IMR-90 (cell line): ENCODE data around the gene FAM184A. TPM values are rescaled to one million over a fixed set of nuclear protein-coding genes. Genes with fewer than 3 reads are reported as not detected.

ENCODE experiments used
- ATAC-seq: fragments of 200-7000 bp; cut with Tn5 transposase; 2 replicates; pipeline ENCODE4 v1.9.1; 2020; ENCODE audit warnings: low read depth, mild to moderate bottlenecking, moderate library complexity
- BruUV-seq: library from RNA; stranded (reverse); fragments of 400-500 nt; replicated peaks from 2 replicates; lab custom pipeline; 2021; lab: Mats Ljungman, UMichigan
- CTCF ChIA-PET: fragments of 300-600 bp; formaldehyde crosslinking; extraction: SDS; loops from one replicate; lab custom pipeline; 2021; ENCODE audit warnings: antibody characterized with exemption; lab: Yijun Ruan, JAX
- POLR2A ChIA-PET: fragments of 300-600 bp; sonication (Branson Sonifier 250); formaldehyde crosslinking; loops from one replicate; lab custom pipeline; 2022; ENCODE audit warnings: antibody characterized with exemption; ENCODE audit not compliant: unreplicated experiment; lab: Charles Lee
- DNase-seq: peaks from one replicate; pipeline ENCODE4 v3.0.0; 2013
- H2AFZ ChIP-seq: replicated peaks from 2 replicates; pipeline ENCODE3; 2013; ENCODE audit warnings: low read length, mild to moderate bottlenecking; ENCODE audit not compliant: poor library complexity
- H2AK5ac ChIP-seq: 2 replicates; pipeline ENCODE4 v1.6.1; 2013; ENCODE audit warnings: low read depth, low read length, inconsistent platforms
- H2AK9ac ChIP-seq: replicated peaks from 2 replicates; pipeline ENCODE3; 2013; ENCODE audit warnings: mild to moderate bottlenecking, low read depth, low read length, moderate library complexity; ENCODE audit not compliant: poor library complexity
- H2BK120ac ChIP-seq: 2 replicates; pipeline ENCODE4 v1.6.1; 2013; ENCODE audit warnings: low read depth, low read length, inconsistent platforms
- H2BK15ac ChIP-seq: 3 replicates; pipeline ENCODE4 v1.6.1; 2013; ENCODE audit warnings: low read depth, low read length, inconsistent platforms
- H2BK20ac ChIP-seq: 2 replicates; pipeline ENCODE4 v1.6.1; 2013; ENCODE audit warnings: low read depth, mild to moderate bottlenecking, inconsistent platforms, low read length, moderate library complexity
- H2BK5ac ChIP-seq: 2 replicates; pipeline ENCODE4 v1.6.1; 2013; ENCODE audit warnings: mild to moderate bottlenecking, low read depth, low read length, inconsistent platforms; ENCODE audit not compliant: poor library complexity, severe bottlenecking
- H3K14ac ChIP-seq: replicated peaks from 2 replicates; pipeline ENCODE4 v1.6.1; 2013; ENCODE audit warnings: low read depth, low read length, inconsistent platforms
- H3K18ac ChIP-seq: 2 replicates; pipeline ENCODE4 v1.6.1; 2013; ENCODE audit warnings: low read depth, low read length, control low read depth
- H3K23ac ChIP-seq: 2 replicates; pipeline ENCODE4 v1.6.1; 2013; ENCODE audit warnings: low read depth, low read length, inconsistent platforms
- H3K27ac ChIP-seq: 2 replicates; pipeline ENCODE4 v1.5.1; 2013; ENCODE audit warnings: mild to moderate bottlenecking, control low read depth, low read length; ENCODE audit not compliant: insufficient read depth
- H3K27me3 ChIP-seq: 2 replicates; pipeline ENCODE4 v1.6.1; 2013; ENCODE audit warnings: low read length; ENCODE audit not compliant: control insufficient read depth, insufficient read depth
- H3K36me3 ChIP-seq: 2 replicates; pipeline ENCODE4 v1.6.1; 2013; ENCODE audit warnings: low read length, mixed read lengths; ENCODE audit not compliant: control insufficient read depth, insufficient read depth
- H3K4ac ChIP-seq: 2 replicates; pipeline ENCODE4 v1.6.1; 2013; ENCODE audit warnings: low read depth, low read length, inconsistent platforms
- H3K4me1 ChIP-seq: 2 replicates; pipeline ENCODE4 v1.6.1; 2013; ENCODE audit warnings: low read length, mixed read lengths; ENCODE audit not compliant: control insufficient read depth, insufficient read depth
- H3K4me2 ChIP-seq: 2 replicates; pipeline ENCODE4 v1.6.1; 2013; ENCODE audit warnings: low read depth, mild to moderate bottlenecking, control low read depth, low read length, moderate library complexity
- H3K4me3 ChIP-seq: 2 replicates; pipeline ENCODE4 v1.5.1; 2013; ENCODE audit warnings: low read depth, mild to moderate bottlenecking, control low read depth, low read length, moderate library complexity; ENCODE audit not compliant: insufficient read depth
- H3K56ac ChIP-seq: 2 replicates; pipeline ENCODE4 v1.6.1; 2013; ENCODE audit warnings: low read length, inconsistent platforms; ENCODE audit not compliant: insufficient read depth; ENCODE audit errors: extremely low read depth
- H3K79me1 ChIP-seq, 2 experiments: 2 replicates each; pipeline ENCODE4 v1.6.1; 2013; ENCODE audit warnings: low read length in 2 of 2, inconsistent platforms in 1 of 2, low read depth in 1 of 2
- H3K9ac ChIP-seq: 2 replicates; pipeline ENCODE4 v1.6.1; 2013; ENCODE audit warnings: low read depth, low read length, control low read depth
- H3K9me1 ChIP-seq: 2 replicates; pipeline ENCODE4 v1.6.1; 2013; ENCODE audit warnings: low read length, inconsistent platforms; ENCODE audit not compliant: insufficient read depth
- H3K9me3 ChIP-seq: 2 replicates; pipeline ENCODE4 v1.6.1; 2013; ENCODE audit warnings: low read length; ENCODE audit not compliant: control insufficient read depth, insufficient read depth
- H4K20me1 ChIP-seq: 2 replicates; pipeline ENCODE4 v1.6.1; 2013; ENCODE audit warnings: low read length, inconsistent platforms; ENCODE audit not compliant: insufficient read depth
- H4K5ac ChIP-seq: 2 replicates; pipeline ENCODE4 v1.6.1; 2013; ENCODE audit warnings: mild to moderate bottlenecking, low read depth, low read length, control low read depth
- H4K8ac ChIP-seq, 2 experiments: 2 replicates each; pipeline ENCODE4 v1.6.1; 2013; ENCODE audit warnings: low read depth in 2 of 2, low read length in 2 of 2, control low read depth in 1 of 2, inconsistent platforms in 1 of 2
- H4K91ac ChIP-seq: 2 replicates; pipeline ENCODE4 v1.6.1; 2013; ENCODE audit warnings: low read depth, low read length, inconsistent platforms; ENCODE audit not compliant: insufficient read depth
- CEBPB ChIP-seq: IDR thresholded peaks from 2 replicates; pipeline ENCODE4 v1.6.1; 2012; ENCODE audit warnings: low read depth, low read length, improper control_type of control experiment
- CHD1 ChIP-seq: IDR thresholded peaks from 2 replicates; pipeline ENCODE4 v1.6.1; 2012; ENCODE audit warnings: low read depth, low read length, improper control_type of control experiment
- RCOR1 ChIP-seq: IDR thresholded peaks from 2 replicates; pipeline ENCODE4 v1.6.1; 2012; ENCODE audit warnings: mild to moderate bottlenecking, low read length, improper control_type of control experiment; ENCODE audit not compliant: insufficient replicate concordance
- RFX5 ChIP-seq: IDR thresholded peaks from 2 replicates; pipeline ENCODE4 v1.8.0; 2012; ENCODE audit warnings: low read depth, mild to moderate bottlenecking, low read length, moderate library complexity
- SMC3 ChIP-seq: fragments of 150-350 bp; IDR thresholded peaks from 2 replicates; pipeline ENCODE4 v1.6.1; 2016; ENCODE audit warnings: low read depth, mild to moderate bottlenecking, antibody characterized with exemption, low read length, moderate library complexity
- WGBS, 2 experiments: methylation state at CpG; one replicate each; pipeline versions ENCODE4 v1.1.5 to v1.1.7; 2013; ENCODE audit warnings: missing lambda C conversion rate in 2 of 2; ENCODE audit not compliant: insufficient read length in 1 of 2; ENCODE audit errors: extremely low coverage in 2 of 2; 5-methylcytosine and 5-hydroxymethylcytosine counted together
- dilution Hi-C: fragments of 300-500 bp; cut with HindIII; formaldehyde crosslinking; loops from one replicate; pipeline ENCODE4 v1.14.3; 2018; ENCODE audit warnings: low sequenced_read_pairs; ENCODE audit not compliant: unreplicated experiment
- in situ Hi-C: fragments of 300-500 bp; cut with MboI; formaldehyde crosslinking; loops from 3 replicates; pipeline ENCODE4 v1.14.3; 2019; ENCODE audit warnings: low sequenced_read_pairs, inconsistent platforms, mixed read lengths
- intact Hi-C: fragments of 100-400 bp; cut with micrococcal nuclease; formaldehyde crosslinking; loops from 2 replicates; pipeline ENCODE4 v1.10.0; 2022
- polyA plus RNA-seq, 3 experiments: library from polyadenylated mRNA; depleted of rRNA; stranded (reverse); fragments of >200 nt; gene quantifications; 2 replicates each; pipeline ENCODE4 v1.2.3, GENCODE V29; 2012; ENCODE audit warnings: low replicate concordance in 1 of 3
- total RNA-seq: library from RNA; depleted of rRNA; stranded (reverse); fragments of >200 nt; gene quantifications from 2 replicates; pipeline ENCODE4 v1.2.3, GENCODE V29; 2012
- TF ChIP-seq, protein P1 (sequence below): conservative IDR thresholded peaks from 2 replicates; pipeline ENCODE4 v1.5.1; 2012; ENCODE audit warnings: mild to moderate bottlenecking, low read depth, low read length, improper control_type of control experiment

FAM184A gene
- total and polyA plus RNA-seq, 2 of the 4 experiments (the other 2 are of a cell fraction): 0.03 TPM; not detected in 1

DNA sequence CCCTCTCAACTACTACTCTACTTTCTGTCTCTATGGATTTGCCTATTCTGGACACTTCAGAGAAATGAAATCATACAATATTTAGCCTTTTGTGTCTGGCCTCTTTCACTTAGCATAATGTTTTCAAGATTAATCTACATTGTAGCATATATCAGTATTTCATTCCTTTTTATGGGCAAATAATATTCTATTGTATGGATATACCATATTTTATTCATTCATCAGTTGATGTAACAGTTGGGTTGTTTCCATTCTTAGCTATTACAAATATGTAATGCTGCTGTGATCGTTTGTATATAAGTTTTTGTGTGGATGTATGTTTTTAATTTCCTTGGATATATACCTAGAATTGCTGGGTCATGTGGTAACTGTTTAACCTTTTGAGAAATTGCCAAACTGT is 23.4 kb downstream of the FAM184A start:
- Histone ChIP-seq H2BK120ac (no peak overlapping the region), H3K27ac (no peak overlapping the region), H3K4me1 (no peaks in the 10 kb centered on the region), H2BK15ac (no peak overlapping the region), H3K23ac (no peak overlapping the region), H3K4me3 (no peak overlapping the region), H3K36me3 (no peaks in the 10 kb centered on the region), H3K56ac (no peak overlapping the region), H3K4me2 (no peak overlapping the region), H2AK9ac (no peak overlapping the region), H3K9me1 (no peaks in the 10 kb centered on the region), H4K91ac (no peak overlapping the region), H4K8ac (no peak overlapping the region), H3K9me3 (no peaks in the 10 kb centered on the region), H3K9ac (no peak overlapping the region), H3K79me1 (no peaks in the 10 kb centered on the region), H2BK20ac (no peak overlapping the region), H2BK5ac (no peak overlapping the region), H3K4ac (no peak overlapping the region), H2AFZ (no peak overlapping the region), H3K27me3 (no peaks in the 10 kb centered on the region), H2AK5ac (no peak overlapping the region), H3K14ac (no peak overlapping the region), H3K18ac (no peak overlapping the region), H4K5ac (no peak overlapping the region), H4K20me1 (no peaks in the 10 kb centered on the region)
- DNase-seq: no peak
- BruUV-seq: no TSS peak
- dilution Hi-C loops: no loop called here
- intact Hi-C loops: no loop called here
- ChIA-PET POLR2A (no interaction called here), CTCF (no interaction called here)
- in situ Hi-C loops: no loop called here
- ATAC-seq: no peak
- no CpG with 5 or more reads among the region's 1 CpG for WGBS, 2 experiments
- TF ChIP-seq CEBPB (no peak), RFX5 (no peak), SMC3 (no peak), CHD1 (no peak), RCOR1 (no peak)
- TF ChIP-seq, protein P1, sequence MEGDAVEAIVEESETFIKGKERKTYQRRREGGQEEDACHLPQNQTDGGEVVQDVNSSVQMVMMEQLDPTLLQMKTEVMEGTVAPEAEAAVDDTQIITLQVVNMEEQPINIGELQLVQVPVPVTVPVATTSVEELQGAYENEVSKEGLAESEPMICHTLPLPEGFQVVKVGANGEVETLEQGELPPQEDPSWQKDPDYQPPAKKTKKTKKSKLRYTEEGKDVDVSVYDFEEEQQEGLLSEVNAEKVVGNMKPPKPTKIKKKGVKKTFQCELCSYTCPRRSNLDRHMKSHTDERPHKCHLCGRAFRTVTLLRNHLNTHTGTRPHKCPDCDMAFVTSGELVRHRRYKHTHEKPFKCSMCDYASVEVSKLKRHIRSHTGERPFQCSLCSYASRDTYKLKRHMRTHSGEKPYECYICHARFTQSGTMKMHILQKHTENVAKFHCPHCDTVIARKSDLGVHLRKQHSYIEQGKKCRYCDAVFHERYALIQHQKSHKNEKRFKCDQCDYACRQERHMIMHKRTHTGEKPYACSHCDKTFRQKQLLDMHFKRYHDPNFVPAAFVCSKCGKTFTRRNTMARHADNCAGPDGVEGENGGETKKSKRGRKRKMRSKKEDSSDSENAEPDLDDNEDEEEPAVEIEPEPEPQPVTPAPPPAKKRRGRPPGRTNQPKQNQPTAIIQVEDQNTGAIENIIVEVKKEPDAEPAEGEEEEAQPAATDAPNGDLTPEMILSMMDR: no peak
